Stimulated activated CD4-positive, alpha-beta T cell treated with anti-CD3 and anti-CD28 coated beads, Interleukin-1b, Interleukin-23, amount 100 ng/mL, for 4 hours (primary cell): Measurements from ENCODE around the gene TMEM270.

Source experiments
- DNase-seq, 2 donors: peaks; one replicate each; pipeline ENCODE4 v3.0.0-alpha.2; 2020; ENCODE audit warnings: low read depth in 2 of 2

TMEM270 gene

GRCh38 chr7:73907554-73908122 lies 46.7 kb downstream of the TMEM270 start:
- no peak for DNase-seq

GRCh38 chr7:73908123-73908611 lies 47.2 kb downstream of the TMEM270 start:
- DNase-seq: no peak

- no peak for DNase-seq
These were observed 48.3 kb downstream of the TMEM270 start for GRCh38 chr7:73909051-73909941.

GRCh38 chr7:73909996-73910395 lies 49.0 kb downstream of the TMEM270 start:
- no peak for DNase-seq

- no peak for DNase-seq
These were observed 51.3 kb downstream of the TMEM270 start for GRCh38 chr7:73912223-73912622.
